ENCODE results near the gene RGS3. TPM values are rescaled to one million over a fixed set of nuclear protein-coding genes. Genes with fewer than 3 reads are reported as not detected.
A peak's percentile ranks its signal among the peaks of the same experiment; 100 is the strongest.

RGS3 gene
- total RNA-seq, 1 experiment from 2014 or later, result 16.6 TPM

DNA sequence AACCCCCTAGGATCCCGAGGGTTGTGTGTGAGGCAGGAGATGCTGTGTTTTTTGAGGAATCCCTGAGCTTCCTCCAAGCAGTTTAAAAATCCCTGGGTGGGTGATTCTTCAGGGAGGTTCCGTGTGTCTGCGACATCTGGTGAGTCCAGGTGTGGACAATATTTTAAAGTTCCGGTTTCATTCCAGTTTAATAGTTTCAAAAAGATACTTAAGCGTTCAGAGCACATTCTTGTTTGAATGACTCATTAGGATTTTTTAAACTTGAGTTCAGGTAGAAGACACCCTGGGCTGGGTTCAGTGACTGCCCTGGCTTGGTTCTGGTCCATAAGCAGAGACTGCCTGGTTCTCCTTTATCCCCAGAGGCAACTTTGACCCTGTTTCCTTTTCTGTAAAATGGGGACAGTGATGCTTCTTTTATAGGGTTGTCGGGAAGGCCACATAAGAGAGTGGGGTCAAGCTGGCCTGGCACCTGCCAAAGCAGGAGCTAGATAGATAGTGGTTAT, 119.2 kb downstream of the RGS3 start:
- no peak overlapping the region for H3K4me3 Mint-ChIP-seq
- no peaks in the 10 kb centered on the region for H3K9me3 Mint-ChIP-seq
- CTCF ChIA-PET, result interaction anchor here (1.7 to 3.0 kb wide), 4 partner anchors 9 to 137 kb away, joined by 7 to 15 read pairs (median 12); no protein-coding TSS in a partner anchor
- TF ChIP-seq MXD4 (CRISPR knock-in tag; IDR thresholded peaks at IDR 0.05; ENCODE audit: borderline replicate concordance), result no peak
- no peak for TF ChIP-seq NFYB (CRISPR knock-in tag; conservative IDR thresholded peaks at IDR 0.05; ENCODE audit: low read depth)
- TF ChIP-seq RELA (CRISPR knock-in tag; IDR thresholded peaks at IDR 0.05; ENCODE audit: borderline replicate concordance), result no peak
- no peak for TF ChIP-seq CREB1 (CRISPR knock-in tag; IDR thresholded peaks at IDR 0.05)
- TF ChIP-seq JAZF1 (CRISPR knock-in tag; IDR thresholded peaks at IDR 0.05), result no peak
- TF ChIP-seq, protein P1, sequence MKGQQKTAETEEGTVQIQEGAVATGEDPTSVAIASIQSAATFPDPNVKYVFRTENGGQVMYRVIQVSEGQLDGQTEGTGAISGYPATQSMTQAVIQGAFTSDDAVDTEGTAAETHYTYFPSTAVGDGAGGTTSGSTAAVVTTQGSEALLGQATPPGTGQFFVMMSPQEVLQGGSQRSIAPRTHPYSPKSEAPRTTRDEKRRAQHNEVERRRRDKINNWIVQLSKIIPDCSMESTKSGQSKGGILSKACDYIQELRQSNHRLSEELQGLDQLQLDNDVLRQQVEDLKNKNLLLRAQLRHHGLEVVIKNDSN (CRISPR knock-in tag; IDR thresholded peaks at IDR 0.05), result no peak
- TF ChIP-seq, protein P2, sequence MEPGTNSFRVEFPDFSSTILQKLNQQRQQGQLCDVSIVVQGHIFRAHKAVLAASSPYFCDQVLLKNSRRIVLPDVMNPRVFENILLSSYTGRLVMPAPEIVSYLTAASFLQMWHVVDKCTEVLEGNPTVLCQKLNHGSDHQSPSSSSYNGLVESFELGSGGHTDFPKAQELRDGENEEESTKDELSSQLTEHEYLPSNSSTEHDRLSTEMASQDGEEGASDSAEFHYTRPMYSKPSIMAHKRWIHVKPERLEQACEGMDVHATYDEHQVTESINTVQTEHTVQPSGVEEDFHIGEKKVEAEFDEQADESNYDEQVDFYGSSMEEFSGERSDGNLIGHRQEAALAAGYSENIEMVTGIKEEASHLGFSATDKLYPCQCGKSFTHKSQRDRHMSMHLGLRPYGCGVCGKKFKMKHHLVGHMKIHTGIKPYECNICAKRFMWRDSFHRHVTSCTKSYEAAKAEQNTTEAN (CRISPR knock-in tag; IDR thresholded peaks at IDR 0.05), result no peak
- TF ChIP-seq FOXJ3 (CRISPR knock-in tag; IDR thresholded peaks at IDR 0.05; ENCODE audit: borderline replicate concordance), result no peak
- no peak for TF ChIP-seq GRHL2 (CRISPR knock-in tag; IDR thresholded peaks at IDR 0.05; ENCODE audit: insufficient replicate concordance, severe bottlenecking)
- POLR2A ChIA-PET, result no interaction called here
- no peak overlapping the region for H3K27ac Mint-ChIP-seq
- ATAC-seq (no peak), DNase-seq (ENCODE audit: low spot score) (no peak)
- no peaks in the 10 kb centered on the region for H3K27me3 Mint-ChIP-seq (ENCODE audit: low read depth)
- H3K4me1 Mint-ChIP-seq, result 0 out of 2 replicates have a peak, but pooled peaks cover 4% of the 10 kb centered on the region
- no peaks in the 10 kb centered on the region for H3K36me3 Mint-ChIP-seq

DNA sequence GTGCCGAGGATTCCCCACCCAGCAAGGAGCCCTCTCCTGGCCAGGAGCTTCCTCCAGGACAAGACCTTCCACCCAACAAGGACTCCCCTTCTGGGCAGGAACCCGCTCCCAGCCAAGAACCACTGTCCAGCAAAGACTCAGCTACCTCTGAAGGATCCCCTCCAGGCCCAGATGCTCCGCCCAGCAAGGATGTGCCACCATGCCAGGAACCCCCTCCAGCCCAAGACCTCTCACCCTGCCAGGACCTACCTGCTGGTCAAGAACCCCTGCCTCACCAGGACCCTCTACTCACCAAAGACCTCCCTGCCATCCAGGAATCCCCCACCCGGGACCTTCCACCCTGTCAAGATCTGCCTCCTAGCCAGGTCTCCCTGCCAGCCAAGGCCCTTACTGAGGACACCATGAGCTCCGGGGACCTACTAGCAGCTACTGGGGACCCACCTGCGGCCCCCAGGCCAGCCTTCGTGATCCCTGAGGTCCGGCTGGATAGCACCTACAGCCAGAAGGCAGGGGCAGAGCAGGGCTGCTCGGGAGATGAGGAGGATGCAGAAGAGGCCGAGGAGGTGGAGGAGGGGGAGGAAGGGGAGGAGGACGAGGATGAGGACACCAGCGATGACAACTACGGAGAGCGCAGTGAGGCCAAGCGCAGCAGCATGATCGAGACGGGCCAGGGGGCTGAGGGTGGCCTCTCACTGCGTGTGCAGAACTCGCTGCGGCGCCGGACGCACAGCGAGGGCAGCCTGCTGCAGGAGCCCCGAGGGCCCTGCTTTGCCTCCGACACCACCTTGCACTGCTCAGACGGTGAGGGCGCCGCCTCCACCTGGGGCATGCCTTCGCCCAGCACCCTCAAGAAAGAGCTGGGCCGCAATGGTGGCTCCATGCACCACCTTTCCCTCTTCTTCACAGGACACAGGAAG, 120.2 kb downstream of the RGS3 start:
- Mint-ChIP-seq H3K27ac (peak overlapping the region; percentile 15; the same call in 1 of the 2 replicates), H3K9me3 (no peaks in the 10 kb centered on the region), H3K27me3 (ENCODE audit: low read depth) (no peaks in the 10 kb centered on the region), H3K4me3 (no peak overlapping the region), H3K36me3 (no peaks in the 10 kb centered on the region), H3K4me1 (0 out of 2 replicates have a peak, but pooled peaks cover 4% of the 10 kb centered on the region)
- ATAC-seq (no peak), DNase-seq (ENCODE audit: low spot score) (no peak)
- CTCF ChIA-PET, result interaction anchor here (1.7 to 3.0 kb wide), 4 partner anchors 8 to 138 kb away, joined by 7 to 15 read pairs (median 12); no protein-coding TSS in a partner anchor
- TF ChIP-seq ELF4 (CRISPR knock-in tag; IDR thresholded peaks at IDR 0.05; ENCODE audit: low read depth) (no peak), IRF2 (CRISPR knock-in tag; IDR thresholded peaks at IDR 0.05; ENCODE audit: borderline replicate concordance, low read depth) (no peak), SP1 (CRISPR knock-in tag; conservative IDR thresholded peaks at IDR 0.05) (no peak), CBFB (CRISPR knock-in tag; IDR thresholded peaks at IDR 0.05; ENCODE audit: low read depth) (no peak), RORB (CRISPR knock-in tag; IDR thresholded peaks at IDR 0.05) (no peak), FOXJ3 (CRISPR knock-in tag; IDR thresholded peaks at IDR 0.05; ENCODE audit: borderline replicate concordance) (no peak)
- TF ChIP-seq, protein P3, sequence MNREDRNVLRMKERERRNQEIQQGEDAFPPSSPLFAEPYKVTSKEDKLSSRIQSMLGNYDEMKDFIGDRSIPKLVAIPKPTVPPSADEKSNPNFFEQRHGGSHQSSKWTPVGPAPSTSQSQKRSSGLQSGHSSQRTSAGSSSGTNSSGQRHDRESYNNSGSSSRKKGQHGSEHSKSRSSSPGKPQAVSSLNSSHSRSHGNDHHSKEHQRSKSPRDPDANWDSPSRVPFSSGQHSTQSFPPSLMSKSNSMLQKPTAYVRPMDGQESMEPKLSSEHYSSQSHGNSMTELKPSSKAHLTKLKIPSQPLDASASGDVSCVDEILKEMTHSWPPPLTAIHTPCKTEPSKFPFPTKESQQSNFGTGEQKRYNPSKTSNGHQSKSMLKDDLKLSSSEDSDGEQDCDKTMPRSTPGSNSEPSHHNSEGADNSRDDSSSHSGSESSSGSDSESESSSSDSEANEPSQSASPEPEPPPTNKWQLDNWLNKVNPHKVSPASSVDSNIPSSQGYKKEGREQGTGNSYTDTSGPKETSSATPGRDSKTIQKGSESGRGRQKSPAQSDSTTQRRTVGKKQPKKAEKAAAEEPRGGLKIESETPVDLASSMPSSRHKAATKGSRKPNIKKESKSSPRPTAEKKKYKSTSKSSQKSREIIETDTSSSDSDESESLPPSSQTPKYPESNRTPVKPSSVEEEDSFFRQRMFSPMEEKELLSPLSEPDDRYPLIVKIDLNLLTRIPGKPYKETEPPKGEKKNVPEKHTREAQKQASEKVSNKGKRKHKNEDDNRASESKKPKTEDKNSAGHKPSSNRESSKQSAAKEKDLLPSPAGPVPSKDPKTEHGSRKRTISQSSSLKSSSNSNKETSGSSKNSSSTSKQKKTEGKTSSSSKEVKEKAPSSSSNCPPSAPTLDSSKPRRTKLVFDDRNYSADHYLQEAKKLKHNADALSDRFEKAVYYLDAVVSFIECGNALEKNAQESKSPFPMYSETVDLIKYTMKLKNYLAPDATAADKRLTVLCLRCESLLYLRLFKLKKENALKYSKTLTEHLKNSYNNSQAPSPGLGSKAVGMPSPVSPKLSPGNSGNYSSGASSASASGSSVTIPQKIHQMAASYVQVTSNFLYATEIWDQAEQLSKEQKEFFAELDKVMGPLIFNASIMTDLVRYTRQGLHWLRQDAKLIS (CRISPR knock-in tag; IDR thresholded peaks at IDR 0.05; ENCODE audit: borderline replicate concordance), result no peak
- TF ChIP-seq, protein P4, sequence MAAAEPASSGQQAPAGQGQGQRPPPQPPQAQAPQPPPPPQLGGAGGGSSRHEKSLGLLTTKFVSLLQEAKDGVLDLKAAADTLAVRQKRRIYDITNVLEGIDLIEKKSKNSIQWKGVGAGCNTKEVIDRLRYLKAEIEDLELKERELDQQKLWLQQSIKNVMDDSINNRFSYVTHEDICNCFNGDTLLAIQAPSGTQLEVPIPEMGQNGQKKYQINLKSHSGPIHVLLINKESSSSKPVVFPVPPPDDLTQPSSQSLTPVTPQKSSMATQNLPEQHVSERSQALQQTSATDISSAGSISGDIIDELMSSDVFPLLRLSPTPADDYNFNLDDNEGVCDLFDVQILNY (CRISPR knock-in tag; IDR thresholded peaks at IDR 0.05), result no peak
- POLR2A ChIA-PET, result interaction anchor here (1.0 kb wide), 1 partner anchor 120 kb away, joined by 3 read pairs; the partner anchor contains the start of gene RGS3
